Large intestine (tissue), 3 donors: Measurements from ENCODE around the gene COL4A2. TPM values are rescaled to one million over a fixed set of nuclear protein-coding genes. Genes with fewer than 3 reads are reported as not detected.
"Not testable (repeated sequence)": the region's sequence is repeated elsewhere in the genome, so short reads cannot be mapped to it uniquely, and the experiment has no call there.

ENCODE experiments used
- DNase-seq, 2 donors: peaks; one replicate each; pipeline versions ENCODE4 v3.0.0 to v3.0.0-alpha.2; 2013
- H3K27ac ChIP-seq: one replicate; pipeline ENCODE4 v1.5.1; 2013; ENCODE audit warnings: low read length
- H3K27me3 ChIP-seq: 2 replicates; pipeline ENCODE4 v1.6.1; 2013; ENCODE audit warnings: low read length; ENCODE audit not compliant: control insufficient read depth, insufficient read depth
- H3K36me3 ChIP-seq: 2 replicates; pipeline ENCODE4 v1.6.1; 2013; ENCODE audit warnings: low read length; ENCODE audit not compliant: control insufficient read depth, insufficient read depth
- H3K4me1 ChIP-seq: one replicate; pipeline ENCODE4 v1.6.1; 2013; ENCODE audit warnings: low read length; ENCODE audit not compliant: control insufficient read depth, insufficient read depth
- H3K4me3 ChIP-seq: one replicate; pipeline ENCODE4 v1.5.1; 2013; ENCODE audit warnings: low read length
- H3K9me3 ChIP-seq: one replicate; pipeline ENCODE4 v1.6.1; 2013; ENCODE audit warnings: mild to moderate bottlenecking, low read depth, low read length, moderate library complexity; ENCODE audit not compliant: control insufficient read depth
- WGBS: methylation state at CpG from one replicate; pipeline ENCODE4 v1.1.5; 2013; ENCODE audit warnings: low lambda C conversion rate; ENCODE audit not compliant: insufficient coverage; 5-methylcytosine and 5-hydroxymethylcytosine counted together
- polyA plus RNA-seq: library from polyadenylated mRNA; unstranded; fragments of 120-200 nt; gene quantifications from one replicate; pipeline ENCODE4 v1.2.1, GENCODE V29; 2013

COL4A2 gene
- polyA plus RNA-seq, 1 donor: 164 TPM

- Histone ChIP-seq H3K27ac (peak overlapping the region; percentile 29), H3K4me1 (peaks cover 72% of the 10 kb centered on the region), H3K36me3 (peaks cover 18% of the 10 kb centered on the region), H3K4me3 (no peak overlapping the region), H3K9me3 (no peaks in the 10 kb centered on the region), H3K27me3 (no peaks in the 10 kb centered on the region)
- WGBS: no CpG with 5 or more reads among the region's 21 CpGs
- peak in 1 of 2 donors; percentile 67 for DNase-seq
Measured at GRCh38 chr13:110524541-110525257, 217.6 kb downstream of the COL4A2 start.

GRCh38 chr13:110525328-110526319 lies 218.5 kb downstream of the COL4A2 start:
- Histone ChIP-seq H3K36me3 (peaks cover 10% of the 10 kb centered on the region), H3K4me1 (peaks cover 64% of the 10 kb centered on the region), H3K4me3 (no peak overlapping the region), H3K9me3 (no peaks in the 10 kb centered on the region), H3K27me3 (no peaks in the 10 kb centered on the region), H3K27ac (peak overlapping the region; percentile 63)
- DNase-seq: peak in 1 of 2 donors; percentile 73
- 67% methylated on average over 1 of the region's 25 CpGs for WGBS

- peak in 1 of 2 donors; percentile 49 for DNase-seq
- Histone ChIP-seq H3K4me1 (peaks cover 48% of the 10 kb centered on the region), H3K27me3 (no peaks in the 10 kb centered on the region), H3K27ac (peak overlapping the region; percentile 5), H3K36me3 (peaks cover 9% of the 10 kb centered on the region), H3K9me3 (no peaks in the 10 kb centered on the region), H3K4me3 (no peak overlapping the region)
- WGBS: 66% methylated on average over 2 of the region's 5 CpGs
Measured at GRCh38 chr13:110528371-110528770, 221.3 kb downstream of the COL4A2 start.

GRCh38 chr13:110528911-110529310 lies 221.8 kb downstream of the COL4A2 start:
- no peaks in the 10 kb centered on the region for H3K27me3 ChIP-seq
- peaks cover 4% of the 10 kb centered on the region for H3K36me3 ChIP-seq
- H3K27ac ChIP-seq: peak overlapping the region; percentile 5
- no peaks in the 10 kb centered on the region for H3K9me3 ChIP-seq
- no peak for DNase-seq
- peaks cover 48% of the 10 kb centered on the region for H3K4me1 ChIP-seq
- no CpG with 5 or more reads among the region's 6 CpGs for WGBS
- no peak overlapping the region for H3K4me3 ChIP-seq

GRCh38 chr13:110529522-110530311 lies 222.6 kb downstream of the COL4A2 start:
- Histone ChIP-seq H3K4me3 (no peak overlapping the region), H3K36me3 (peaks cover 3% of the 10 kb centered on the region), H3K27me3 (no peaks in the 10 kb centered on the region), H3K4me1 (peaks cover 40% of the 10 kb centered on the region), H3K27ac (peak overlapping the region; percentile 8), H3K9me3 (no peaks in the 10 kb centered on the region)
- DNase-seq: no peak
- WGBS: no CpG with 5 or more reads among the region's 23 CpGs

GRCh38 chr13:110531100-110531499 lies 224.0 kb downstream of the COL4A2 start:
- Histone ChIP-seq H3K36me3 (peaks cover 12% of the 10 kb centered on the region), H3K4me3 (no peak overlapping the region), H3K27ac (no peak overlapping the region), H3K9me3 (no peaks in the 10 kb centered on the region), H3K27me3 (no peaks in the 10 kb centered on the region), H3K4me1 (peaks cover 26% of the 10 kb centered on the region)
- DNase-seq: no peak
- no CpG with 5 or more reads among the region's 7 CpGs for WGBS

GRCh38 chr13:110531671-110532083 lies 224.6 kb downstream of the COL4A2 start:
- H3K9me3 ChIP-seq: no peaks in the 10 kb centered on the region
- WGBS: no CpG with 5 or more reads among the region's 9 CpGs

GRCh38 chr13:110532258-110532657 lies 225.2 kb downstream of the COL4A2 start:
- not testable (repeated sequence) for DNase-seq, H3K27me3 ChIP-seq, H3K4me3 ChIP-seq, H3K9me3 ChIP-seq, H3K27ac ChIP-seq
- WGBS: no CpG with 5 or more reads among the region's 2 CpGs
- Histone ChIP-seq H3K4me1 (peaks cover 15% of the 10 kb centered on the region), H3K36me3 (peaks cover 15% of the 10 kb centered on the region)

More at GRCh38 chr13:110531671-110532083, 224.6 kb downstream of the COL4A2 start:
- H3K4me3 ChIP-seq: no peak overlapping the region
- no peak overlapping the region for H3K27ac ChIP-seq
- H3K27me3 ChIP-seq: no peaks in the 10 kb centered on the region
- peaks cover 21% of the 10 kb centered on the region for H3K4me1 ChIP-seq
- H3K36me3 ChIP-seq: peaks cover 15% of the 10 kb centered on the region
- no peak for DNase-seq

- Histone ChIP-seq H3K27ac (no peak overlapping the region), H3K4me1 (peaks cover 4% of the 10 kb centered on the region), H3K36me3 (peaks cover 15% of the 10 kb centered on the region), H3K9me3 (no peaks in the 10 kb centered on the region), H3K27me3 (no peaks in the 10 kb centered on the region), H3K4me3 (no peak overlapping the region)
- WGBS: no CpG with 5 or more reads among the region's 16 CpGs
- no peak for DNase-seq
Measured at GRCh38 chr13:110533771-110534670, 226.9 kb downstream of the COL4A2 start.
